KMS-11 (cell line): Measurements from ENCODE around the gene COL23A1.

ENCODE experiments used
- H2AFZ ChIP-seq: fragments of 200-600 bp; sonication (generic); 2 replicates; pipeline ENCODE4 v1.6.1; 2016; ENCODE audit warnings: antibody characterized with exemption, mixed run types, low read depth
- H3K27ac ChIP-seq: fragments of 200-600 bp; sonication (generic); 2 replicates; pipeline ENCODE4 v1.6.1; 2016; ENCODE audit warnings: mild to moderate bottlenecking, mixed run types
- H3K27me3 ChIP-seq: fragments of 200-600 bp; sonication (generic); 2 replicates; pipeline ENCODE4 v1.6.1; 2017; ENCODE audit warnings: mild to moderate bottlenecking, low read depth, mixed run types, moderate library complexity; ENCODE audit not compliant: insufficient read depth
- H3K36me3 ChIP-seq: fragments of 200-600 bp; sonication (generic); 2 replicates; pipeline ENCODE4 v1.6.1; 2017; ENCODE audit warnings: mild to moderate bottlenecking, mixed run types; ENCODE audit not compliant: insufficient read depth
- H3K4me1 ChIP-seq: fragments of 200-600 bp; sonication (generic); 2 replicates; pipeline ENCODE4 v1.6.1; 2016; ENCODE audit warnings: mild to moderate bottlenecking, low read depth, mixed run types; ENCODE audit not compliant: poor library complexity, severe bottlenecking
- H3K4me2 ChIP-seq: fragments of 200-600 bp; sonication (generic); 2 replicates; pipeline ENCODE4 v1.7.0; 2016; ENCODE audit warnings: mild to moderate bottlenecking, mixed run types
- H3K4me3 ChIP-seq: fragments of 200-600 bp; sonication (generic); IDR thresholded peaks from 2 replicates; pipeline ENCODE4 v1.6.1; 2017; ENCODE audit warnings: low read depth, low read length, mixed read lengths; ENCODE audit not compliant: insufficient read depth
- H3K79me2 ChIP-seq: fragments of 200-600 bp; sonication (generic); 2 replicates; pipeline ENCODE4 v1.6.1; 2016; ENCODE audit warnings: low read depth, mixed run types; ENCODE audit not compliant: insufficient read depth
- H3K9ac ChIP-seq: fragments of 200-600 bp; sonication (generic); 2 replicates; pipeline ENCODE4 v1.6.1; 2016; ENCODE audit warnings: mild to moderate bottlenecking, mixed run types
- H4K20me1 ChIP-seq: fragments of 200-600 bp; sonication (generic); 2 replicates; pipeline ENCODE4 v1.6.1; 2016; ENCODE audit warnings: mild to moderate bottlenecking, mixed run types; ENCODE audit not compliant: insufficient read depth
- TF ChIP-seq, protein P1 (sequence below): fragments of 200-600 bp; sonication (generic); conservative IDR thresholded peaks from 2 replicates; pipeline ENCODE4 v1.6.1; 2017; ENCODE audit warnings: low read depth, mild to moderate bottlenecking, antibody characterized with exemption, low read length, moderate library complexity, mixed read lengths

The COL23A1 gene

GRCh38 chr5:178285399-178286225, 304.6 kb downstream of the COL23A1 start:
- no peak overlapping the region for H3K4me3 ChIP-seq

DNA sequence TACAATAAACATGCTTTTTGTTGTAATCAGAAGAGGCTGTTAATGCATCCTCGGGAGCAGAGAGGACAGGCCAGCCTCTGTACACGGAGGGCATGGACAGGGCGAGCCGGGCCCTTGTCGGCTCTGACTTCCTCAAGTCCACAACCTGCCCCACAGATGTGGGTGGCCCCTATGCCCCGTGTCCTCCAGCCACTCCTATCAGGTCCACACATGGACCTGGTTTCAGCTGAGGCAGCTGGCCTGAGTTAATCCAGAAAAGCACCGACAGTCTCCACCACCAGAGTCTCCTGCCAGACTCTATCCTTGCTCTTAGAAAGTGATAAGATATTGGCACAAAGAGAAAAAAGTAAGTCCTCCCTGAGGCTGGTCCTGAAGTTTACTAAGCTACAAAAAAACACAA, 305.2 kb downstream of the COL23A1 start:
- Histone ChIP-seq H2AFZ (no peak overlapping the region), H3K4me3 (no peak overlapping the region), H3K27me3 (peaks cover 7% of the 10 kb centered on the region; the same call in 1 of the 2 replicates), H3K4me2 (no peak overlapping the region), H4K20me1 (no peaks in the 10 kb centered on the region), H3K36me3 (no peaks in the 10 kb centered on the region), H3K27ac (no peak overlapping the region), H3K9ac (no peak overlapping the region), H3K4me1 (no peaks in the 10 kb centered on the region), H3K79me2 (no peaks in the 10 kb centered on the region)
- TF ChIP-seq, protein P1, sequence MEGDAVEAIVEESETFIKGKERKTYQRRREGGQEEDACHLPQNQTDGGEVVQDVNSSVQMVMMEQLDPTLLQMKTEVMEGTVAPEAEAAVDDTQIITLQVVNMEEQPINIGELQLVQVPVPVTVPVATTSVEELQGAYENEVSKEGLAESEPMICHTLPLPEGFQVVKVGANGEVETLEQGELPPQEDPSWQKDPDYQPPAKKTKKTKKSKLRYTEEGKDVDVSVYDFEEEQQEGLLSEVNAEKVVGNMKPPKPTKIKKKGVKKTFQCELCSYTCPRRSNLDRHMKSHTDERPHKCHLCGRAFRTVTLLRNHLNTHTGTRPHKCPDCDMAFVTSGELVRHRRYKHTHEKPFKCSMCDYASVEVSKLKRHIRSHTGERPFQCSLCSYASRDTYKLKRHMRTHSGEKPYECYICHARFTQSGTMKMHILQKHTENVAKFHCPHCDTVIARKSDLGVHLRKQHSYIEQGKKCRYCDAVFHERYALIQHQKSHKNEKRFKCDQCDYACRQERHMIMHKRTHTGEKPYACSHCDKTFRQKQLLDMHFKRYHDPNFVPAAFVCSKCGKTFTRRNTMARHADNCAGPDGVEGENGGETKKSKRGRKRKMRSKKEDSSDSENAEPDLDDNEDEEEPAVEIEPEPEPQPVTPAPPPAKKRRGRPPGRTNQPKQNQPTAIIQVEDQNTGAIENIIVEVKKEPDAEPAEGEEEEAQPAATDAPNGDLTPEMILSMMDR = no peak

More at GRCh38 chr5:178285399-178286225, 304.6 kb downstream of the COL23A1 start:
- H3K27ac ChIP-seq = no peak overlapping the region
- H2AFZ ChIP-seq = no peak overlapping the region
- H3K36me3 ChIP-seq = no peaks in the 10 kb centered on the region
- TF ChIP-seq, protein P1 = no peak
- H3K27me3 ChIP-seq = peaks cover 11% of the 10 kb centered on the region; the same call in 1 of the 2 replicates
- no peak overlapping the region for H3K4me2 ChIP-seq
- no peaks in the 10 kb centered on the region for H4K20me1 ChIP-seq
- H3K9ac ChIP-seq = no peak overlapping the region
- H3K79me2 ChIP-seq = no peaks in the 10 kb centered on the region
- no peaks in the 10 kb centered on the region for H3K4me1 ChIP-seq

DNA sequence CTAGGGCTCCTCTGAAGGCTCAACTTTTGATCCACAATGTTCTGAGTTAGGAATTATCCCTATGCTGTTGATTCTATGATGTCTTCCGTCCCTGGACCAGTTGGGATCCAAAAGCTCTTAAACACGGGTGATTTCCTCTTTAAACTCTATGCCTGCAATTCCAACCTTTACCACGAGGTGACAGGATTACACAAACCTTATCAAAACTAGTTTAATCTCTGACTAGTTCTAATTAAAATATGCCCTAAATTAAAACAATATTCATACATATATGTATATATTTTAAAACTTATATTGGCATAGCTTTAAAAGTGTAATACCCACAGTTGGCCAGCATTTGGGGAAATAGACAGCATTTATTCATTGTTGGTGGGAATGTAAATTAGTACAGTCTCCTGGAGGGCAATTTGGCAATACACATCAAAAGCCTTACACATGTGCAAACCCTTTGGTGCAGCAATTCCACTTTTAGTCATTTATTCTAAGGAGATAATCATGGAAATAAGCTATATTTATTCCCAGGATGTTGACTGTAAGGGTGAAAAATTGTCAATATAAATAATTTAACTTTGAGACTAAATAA, 306.0 kb downstream of the COL23A1 start:
- no peaks in the 10 kb centered on the region for H3K4me1 ChIP-seq
- H2AFZ ChIP-seq = no peak overlapping the region
- H3K79me2 ChIP-seq = no peaks in the 10 kb centered on the region
- no peaks in the 10 kb centered on the region for H3K36me3 ChIP-seq
- H3K27ac ChIP-seq = no peak overlapping the region
- H3K4me3 ChIP-seq = no peak overlapping the region
- TF ChIP-seq, protein P1 = peak; percentile 66
- H4K20me1 ChIP-seq = no peaks in the 10 kb centered on the region
- H3K9ac ChIP-seq = no peak overlapping the region
- H3K27me3 ChIP-seq = peaks cover 7% of the 10 kb centered on the region; the same call in 1 of the 2 replicates
- no peak overlapping the region for H3K4me2 ChIP-seq

GRCh38 chr5:178283520-178283919, 306.7 kb downstream of the COL23A1 start:
- Histone ChIP-seq H3K4me2 (no peak overlapping the region), H3K4me3 (no peak overlapping the region), H2AFZ (no peak overlapping the region), H4K20me1 (no peaks in the 10 kb centered on the region), H3K27ac (no peak overlapping the region), H3K27me3 (peaks cover 7% of the 10 kb centered on the region; the same call in 1 of the 2 replicates), H3K36me3 (no peaks in the 10 kb centered on the region), H3K79me2 (no peaks in the 10 kb centered on the region), H3K4me1 (no peaks in the 10 kb centered on the region), H3K9ac (no peak overlapping the region)
- TF ChIP-seq, protein P1 = no peak
